Islet of Langerhans (tissue), 1 donor: ENCODE measurements around the gene FAM193B.

Experiments
- FAIRE-seq: peaks from one replicate; lab custom pipeline; 2011; peaks lifted over from hg19 to GRCh38; lab: Jason Lieb, UNC

FAM193B gene

GRCh38 chr5:177515580-177515979, 38.8 kb downstream of the FAM193B start:
- no peak for FAIRE-seq

GRCh38 chr5:177514541-177514940, 39.8 kb downstream of the FAM193B start:
- no peak for FAIRE-seq

GRCh38 chr5:177513500-177513899, 40.9 kb downstream of the FAM193B start:
- FAIRE-seq = no peak

- FAIRE-seq = no peak
Observed at GRCh38 chr5:177512736-177513380, 41.5 kb downstream of the FAM193B start.

GRCh38 chr5:177511796-177512675, 42.3 kb downstream of the FAM193B start:
- FAIRE-seq = no peak

GRCh38 chr5:177511181-177511580, 43.2 kb downstream of the FAM193B start:
- FAIRE-seq = no peak

- no peak for FAIRE-seq
Observed at GRCh38 chr5:177510567-177511053, 43.8 kb downstream of the FAM193B start.

GRCh38 chr5:177509991-177510566, 44.3 kb downstream of the FAM193B start:
- no peak for FAIRE-seq

- no peak for FAIRE-seq
Observed at GRCh38 chr5:177509381-177509951, 44.9 kb downstream of the FAM193B start, which contains the start of gene DOK3. DOK3 (minus strand) TSS chr5:177509826; CDS start chr5:177509540, 286 bp downstream.

GRCh38 chr5:177508837-177509236, 45.5 kb downstream of the FAM193B start:
- no peak for FAIRE-seq

- no peak for FAIRE-seq
Observed at GRCh38 chr5:177508221-177508611, 46.1 kb downstream of the FAM193B start.

- FAIRE-seq = no peak
Observed at GRCh38 chr5:177507596-177508220, 46.7 kb downstream of the FAM193B start.

- no peak for FAIRE-seq
Observed at GRCh38 chr5:177507165-177507564, 47.2 kb downstream of the FAM193B start.

- FAIRE-seq = no peak
Observed at GRCh38 chr5:177505075-177505474, 49.3 kb downstream of the FAM193B start.

- no peak for FAIRE-seq
Observed at GRCh38 chr5:177504086-177505056, 50.0 kb downstream of the FAM193B start.

GRCh38 chr5:177503351-177504085, 50.8 kb downstream of the FAM193B start:
- no peak for FAIRE-seq

- no peak for FAIRE-seq
Observed at GRCh38 chr5:177502886-177503285, 51.5 kb downstream of the FAM193B start.

GRCh38 chr5:177501874-177502678, 52.3 kb downstream of the FAM193B start:
- no peak for FAIRE-seq
